CD4-positive, alpha-beta memory T cell (primary cell): ENCODE data around the gene CCNJL. TPM values are rescaled to one million over a fixed set of nuclear protein-coding genes. Genes with fewer than 3 reads are reported as not detected.
A peak's percentile ranks its signal among the peaks of the same experiment; 100 is the strongest.

Experiments used
- CTCF ChIA-PET: fragments of 350-600 bp; sonication (Branson Sonifier 250); formaldehyde crosslinking; loops from one replicate; lab custom pipeline; 2021; ENCODE audit warnings: inconsistent platforms; ENCODE audit not compliant: partially characterized antibody; lab: Charles Lee
- POLR2A ChIA-PET: fragments of 350-600 bp; sonication (Branson Sonifier 250); formaldehyde crosslinking; loops from one replicate; lab custom pipeline; 2021; ENCODE audit not compliant: partially characterized antibody; lab: Charles Lee
- DNase-seq, 5 donors: peaks; one replicate each; pipeline versions ENCODE4 v3.0.0 to v3.0.0-alpha.2; 2020 to 2022; ENCODE audit warnings: mixed read lengths in 1 of 5
- H3K27ac ChIP-seq: one replicate; pipeline ENCODE4 v1.7.0; 2013; ENCODE audit warnings: low read depth, low read length
- H3K27me3 ChIP-seq: 2 replicates; pipeline ENCODE4 v1.7.0; 2013; ENCODE audit warnings: mild to moderate bottlenecking, low read length, moderate library complexity; ENCODE audit not compliant: insufficient read depth
- H3K36me3 ChIP-seq: 2 replicates; pipeline ENCODE4 v1.7.0; 2013; ENCODE audit warnings: mild to moderate bottlenecking, low read length, moderate library complexity; ENCODE audit not compliant: insufficient read depth
- H3K4me1 ChIP-seq: 2 replicates; pipeline ENCODE4 v1.7.0; 2013; ENCODE audit warnings: mild to moderate bottlenecking, low read length, moderate library complexity; ENCODE audit not compliant: insufficient read depth
- H3K4me3 ChIP-seq, 2 donors: one replicate each; pipeline ENCODE4 v1.7.0; 2013; ENCODE audit warnings: low read length in 2 of 2, mild to moderate bottlenecking in 1 of 2
- H3K9me3 ChIP-seq, 2 donors: one replicate each; pipeline ENCODE4 v1.7.0; 2013; ENCODE audit warnings: low read length in 2 of 2, control low read depth in 1 of 2; ENCODE audit not compliant: control insufficient read depth in 1 of 2
- H3K27ac Mint-ChIP-seq, 7 donors: one replicate each; pipeline ENCODE4 v1.8.0; 2020 to 2021; ENCODE audit warnings: mixed read lengths in 7 of 7, mild to moderate bottlenecking in 6 of 7, inconsistent platforms in 3 of 7, moderate library complexity in 3 of 7
- H3K27me3 Mint-ChIP-seq, 2 donors: one replicate each; pipeline ENCODE4 v1.8.0; 2020 to 2021; ENCODE audit warnings: mixed read lengths in 2 of 2
- H3K36me3 Mint-ChIP-seq, 2 donors: one replicate each; pipeline ENCODE4 v1.8.0; 2020 to 2021; ENCODE audit warnings: mixed read lengths in 2 of 2, inconsistent platforms in 1 of 2, mild to moderate bottlenecking in 1 of 2
- H3K4me1 Mint-ChIP-seq, 4 donors: one replicate each; pipeline ENCODE4 v1.8.0; 2020 to 2021; ENCODE audit warnings: mixed read lengths in 4 of 4, mild to moderate bottlenecking in 1 of 4
- H3K4me3 Mint-ChIP-seq, 8 donors: one replicate each; pipeline ENCODE4 v1.8.0; 2020 to 2021; ENCODE audit warnings: mixed read lengths in 8 of 8, mild to moderate bottlenecking in 7 of 8, moderate library complexity in 6 of 8, inconsistent platforms in 3 of 8
- H3K9me3 Mint-ChIP-seq, 8 donors: one replicate each; pipeline ENCODE4 v1.8.0; 2020 to 2021; ENCODE audit warnings: mixed read lengths in 8 of 8, mild to moderate bottlenecking in 5 of 8, inconsistent platforms in 3 of 8, moderate library complexity in 1 of 8
- intact Hi-C: fragments of 100-400 bp; cut with micrococcal nuclease; formaldehyde crosslinking; loops from one replicate; pipeline ENCODE4 v1.15.1; 2023
- polyA plus RNA-seq, 2 donors: library from polyadenylated mRNA; unstranded; fragments of 300-500 nt; fragmentation: Illumina TruSeq; gene quantifications; one replicate each; pipeline ENCODE4 v1.2.3, GENCODE V29; 2021
- total RNA-seq, 2 experiments: library from RNA; stranded (reverse); gene quantifications; one replicate each; pipeline ENCODE4 v1.2.3, GENCODE V29; 2021

CCNJL gene
- total and polyA plus RNA-seq, 4 experiments from 2014 or later: not detected

GRCh38 chr5:160281275-160281674 is 31.1 kb downstream of the CCNJL start:
- no peak for DNase-seq
- Histone ChIP-seq H3K4me1 (no peaks in the 10 kb centered on the region), H3K9me3 (no peaks in the 10 kb centered on the region), H3K27ac (no peak overlapping the region), H3K36me3 (no peaks in the 10 kb centered on the region), H3K4me3 (no peak overlapping the region), H3K27me3 (no peaks in the 10 kb centered on the region)
- Mint-ChIP-seq H3K27me3 (peaks cover 2 to 3% of the 10 kb centered on the region in 2 donors), H3K9me3 (no peaks in the 10 kb centered on the region), H3K4me1 (no peaks in the 10 kb centered on the region), H3K27ac (no peak overlapping the region), H3K36me3 (no peaks in the 10 kb centered on the region), H3K4me3 (no peak overlapping the region)
- intact Hi-C loops: no loop called here
- POLR2A ChIA-PET: no interaction called here
- CTCF ChIA-PET: no interaction called here

DNA sequence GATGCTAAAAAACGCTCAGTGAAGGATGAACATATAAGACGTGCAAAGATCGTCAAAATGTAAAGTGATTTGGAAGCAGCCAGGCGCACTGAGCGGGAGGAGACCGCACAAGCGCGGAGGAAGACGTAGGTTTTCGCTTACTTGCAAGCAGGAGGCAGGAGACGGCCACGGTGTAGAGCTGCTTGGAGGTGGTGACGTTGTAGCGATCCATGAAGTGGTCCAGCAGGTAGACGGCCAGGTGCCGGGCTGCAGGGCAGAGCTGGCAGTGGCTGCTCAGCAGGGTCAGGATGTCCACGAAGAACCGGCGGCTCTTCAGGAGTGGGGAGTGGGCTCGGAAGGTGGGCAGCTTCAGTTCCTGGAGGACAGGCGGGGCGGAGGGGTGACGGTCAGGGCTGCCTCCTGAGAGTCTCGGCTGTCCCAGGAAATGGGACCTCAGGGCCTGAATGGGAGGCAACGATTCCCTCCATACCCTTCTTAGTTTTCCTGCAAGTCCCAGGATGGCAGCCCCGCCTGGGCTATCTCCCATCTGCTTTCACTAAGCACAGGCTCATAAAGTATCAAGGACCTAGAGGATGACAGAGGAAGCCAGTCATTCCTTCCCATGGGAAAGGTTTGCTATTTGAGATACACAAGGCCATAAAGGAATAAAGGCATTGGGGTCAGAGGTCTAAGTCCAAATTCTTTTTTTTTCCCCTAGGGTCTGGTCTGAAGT is 31.8 kb downstream of the CCNJL start:
- CTCF ChIA-PET: no interaction called here
- no peak overlapping the region for H3K27ac ChIP-seq

GRCh38 chr5:160278343-160278742 is 34.0 kb downstream of the CCNJL start:
- Histone ChIP-seq H3K27ac (no peak overlapping the region), H3K4me3 (no peak overlapping the region), H3K27me3 (no peaks in the 10 kb centered on the region), H3K36me3 (no peaks in the 10 kb centered on the region), H3K4me1 (no peaks in the 10 kb centered on the region), H3K9me3 (no peaks in the 10 kb centered on the region)
- H3K27me3 Mint-ChIP-seq: peaks cover 1 to 2% of the 10 kb centered on the region in 2 donors
- H3K4me3 Mint-ChIP-seq: no peak overlapping the region
- intact Hi-C loops: no loop called here
- H3K27ac Mint-ChIP-seq: no peak overlapping the region
- ChIA-PET POLR2A (no interaction called here), CTCF (no interaction called here)
- H3K36me3 Mint-ChIP-seq: no peaks in the 10 kb centered on the region
- DNase-seq: no peak
- no peaks in the 10 kb centered on the region for H3K4me1 Mint-ChIP-seq
- H3K9me3 Mint-ChIP-seq: no peaks in the 10 kb centered on the region

More for the DNA sequence above, 31.8 kb downstream of the CCNJL start:
- Histone ChIP-seq H3K9me3 (no peaks in the 10 kb centered on the region), H3K36me3 (no peaks in the 10 kb centered on the region), H3K4me1 (no peaks in the 10 kb centered on the region), H3K27me3 (no peaks in the 10 kb centered on the region), H3K4me3 (no peak overlapping the region)
- Mint-ChIP-seq H3K9me3 (no peaks in the 10 kb centered on the region), H3K36me3 (no peaks in the 10 kb centered on the region), H3K27ac (no peak overlapping the region), H3K4me1 (no peaks in the 10 kb centered on the region), H3K4me3 (no peak overlapping the region), H3K27me3 (peaks cover 2% of the 10 kb centered on the region in 2 donors)
- intact Hi-C loops: no loop called here
- DNase-seq: no peak
- POLR2A ChIA-PET: no interaction called here

DNA sequence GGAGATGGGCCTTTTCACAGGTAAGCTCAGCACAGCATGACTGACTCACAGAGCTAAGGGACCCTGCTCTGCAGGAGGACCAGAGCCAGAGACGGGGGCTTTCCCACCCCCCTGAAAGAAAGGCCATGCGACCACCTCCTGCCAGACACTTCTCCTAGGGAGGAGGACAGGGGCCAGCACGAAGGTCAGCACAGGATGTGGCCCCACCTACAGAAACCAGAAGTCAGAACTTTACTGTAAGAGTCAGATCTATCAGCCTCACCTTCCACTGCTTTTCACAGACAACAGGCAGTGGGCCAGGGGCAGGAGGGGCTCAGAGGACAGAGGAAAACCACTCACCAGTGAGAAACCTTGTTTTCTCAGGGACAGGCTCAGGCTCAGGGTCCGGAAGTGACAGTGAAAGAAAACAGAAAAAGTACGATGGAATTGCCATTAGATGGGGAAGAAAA is 37.9 kb downstream of the CCNJL start:
- Mint-ChIP-seq H3K27ac (peak overlapping the region in 1 of 7 donors; percentile 49), H3K4me3 (no peak overlapping the region), H3K9me3 (no peaks in the 10 kb centered on the region), H3K36me3 (no peaks in the 10 kb centered on the region), H3K4me1 (peaks cover 0 to 4% (median 2%) of the 10 kb centered on the region in 4 donors), H3K27me3 (peaks cover 2 to 5% of the 10 kb centered on the region in 2 donors)
- no peaks in the 10 kb centered on the region for H3K36me3 ChIP-seq
- H3K4me1 ChIP-seq: no peaks in the 10 kb centered on the region
- ChIA-PET POLR2A (no interaction called here), CTCF (no interaction called here)
- no peaks in the 10 kb centered on the region for H3K27me3 ChIP-seq
- no peak for DNase-seq
- no peak overlapping the region for H3K4me3 ChIP-seq
- no peaks in the 10 kb centered on the region for H3K9me3 ChIP-seq
- no peak overlapping the region for H3K27ac ChIP-seq
- intact Hi-C loops: no loop called here

- DNase-seq: no peak
- Mint-ChIP-seq H3K36me3 (no peaks in the 10 kb centered on the region), H3K9me3 (no peaks in the 10 kb centered on the region), H3K27me3 (peaks cover 5% of the 10 kb centered on the region in 2 donors), H3K4me1 (peaks cover 0 to 4% (median 2%) of the 10 kb centered on the region in 4 donors), H3K27ac (no peak overlapping the region), H3K4me3 (no peak overlapping the region)
- Histone ChIP-seq H3K4me1 (no peaks in the 10 kb centered on the region), H3K36me3 (no peaks in the 10 kb centered on the region), H3K27ac (no peak overlapping the region), H3K4me3 (no peak overlapping the region), H3K27me3 (no peaks in the 10 kb centered on the region), H3K9me3 (no peaks in the 10 kb centered on the region)
- POLR2A ChIA-PET: no interaction called here
- CTCF ChIA-PET: no interaction called here
- intact Hi-C loops: no loop called here
These were observed 39.5 kb downstream of the CCNJL start for GRCh38 chr5:160272889-160273288.

DNA sequence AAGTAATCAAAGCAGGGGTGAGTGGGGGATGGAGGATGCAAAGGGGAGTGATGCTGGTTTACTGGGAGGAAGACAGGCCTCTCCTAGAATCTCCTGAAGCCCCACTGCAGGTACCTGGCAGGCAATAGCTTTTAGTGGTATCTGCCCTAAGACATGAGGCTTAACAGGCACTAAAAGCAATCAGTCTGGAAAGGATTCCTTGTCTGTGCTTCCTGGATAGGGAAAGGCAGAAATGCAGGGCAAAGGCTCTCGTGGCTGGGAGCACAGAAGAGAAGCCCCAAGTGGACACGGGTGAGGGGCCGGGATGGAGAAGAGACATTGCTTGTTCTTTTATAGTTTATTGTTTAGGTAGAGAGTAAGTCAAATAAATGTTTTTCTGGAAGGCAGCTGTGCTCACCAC is 40.1 kb downstream of the CCNJL start:
- H3K9me3 ChIP-seq: no peaks in the 10 kb centered on the region
- no peaks in the 10 kb centered on the region for H3K9me3 Mint-ChIP-seq
- no peaks in the 10 kb centered on the region for H3K27me3 ChIP-seq
- intact Hi-C loops: no loop called here
- peaks cover 0 to 4% (median 2%) of the 10 kb centered on the region in 4 donors for H3K4me1 Mint-ChIP-seq
- H3K4me3 ChIP-seq: no peak overlapping the region
- no peak overlapping the region for H3K27ac Mint-ChIP-seq
- CTCF ChIA-PET: no interaction called here
- no peak overlapping the region for H3K27ac ChIP-seq
- no peak overlapping the region for H3K4me3 Mint-ChIP-seq
- DNase-seq: no peak
- H3K4me1 ChIP-seq: no peaks in the 10 kb centered on the region
- H3K36me3 ChIP-seq: no peaks in the 10 kb centered on the region
- H3K27me3 Mint-ChIP-seq: peaks cover 5 to 7% of the 10 kb centered on the region in 2 donors
- POLR2A ChIA-PET: no interaction called here
- no peaks in the 10 kb centered on the region for H3K36me3 Mint-ChIP-seq

DNA sequence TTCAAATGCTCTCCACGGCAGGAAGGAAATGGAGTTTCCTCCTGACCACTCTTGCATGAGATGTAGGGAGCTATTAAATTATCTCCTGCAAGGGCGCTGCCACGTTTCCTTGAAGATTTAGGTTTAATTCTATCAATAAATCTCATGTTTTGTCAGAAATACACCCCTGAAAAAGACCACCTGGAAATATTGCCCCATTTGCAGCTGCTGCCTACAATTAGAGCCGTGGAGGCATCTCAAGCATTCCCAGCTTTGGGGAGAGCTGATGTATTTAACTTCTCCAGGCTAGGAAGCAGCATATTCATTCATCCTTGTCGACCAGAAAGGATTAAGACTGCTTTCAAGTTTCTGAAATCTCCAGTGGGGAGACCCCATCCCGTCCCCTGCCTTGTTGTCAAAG is 40.5 kb downstream of the CCNJL start:
- Histone ChIP-seq H3K9me3 (no peaks in the 10 kb centered on the region), H3K4me3 (no peak overlapping the region), H3K4me1 (no peaks in the 10 kb centered on the region), H3K36me3 (no peaks in the 10 kb centered on the region), H3K27ac (no peak overlapping the region), H3K27me3 (no peaks in the 10 kb centered on the region)
- H3K36me3 Mint-ChIP-seq: no peaks in the 10 kb centered on the region
- ChIA-PET CTCF (no interaction called here), POLR2A (no interaction called here)
- H3K4me3 Mint-ChIP-seq: no peak overlapping the region
- H3K27ac Mint-ChIP-seq: no peak overlapping the region
- peaks cover 0 to 4% (median 2%) of the 10 kb centered on the region in 4 donors for H3K4me1 Mint-ChIP-seq
- no peak for DNase-seq
- intact Hi-C loops: no loop called here
- no peaks in the 10 kb centered on the region for H3K9me3 Mint-ChIP-seq
- H3K27me3 Mint-ChIP-seq: peaks cover 5 to 7% of the 10 kb centered on the region in 2 donors
